ENCODE measurements around the gene UNC5B.

UNC5B gene

DNA sequence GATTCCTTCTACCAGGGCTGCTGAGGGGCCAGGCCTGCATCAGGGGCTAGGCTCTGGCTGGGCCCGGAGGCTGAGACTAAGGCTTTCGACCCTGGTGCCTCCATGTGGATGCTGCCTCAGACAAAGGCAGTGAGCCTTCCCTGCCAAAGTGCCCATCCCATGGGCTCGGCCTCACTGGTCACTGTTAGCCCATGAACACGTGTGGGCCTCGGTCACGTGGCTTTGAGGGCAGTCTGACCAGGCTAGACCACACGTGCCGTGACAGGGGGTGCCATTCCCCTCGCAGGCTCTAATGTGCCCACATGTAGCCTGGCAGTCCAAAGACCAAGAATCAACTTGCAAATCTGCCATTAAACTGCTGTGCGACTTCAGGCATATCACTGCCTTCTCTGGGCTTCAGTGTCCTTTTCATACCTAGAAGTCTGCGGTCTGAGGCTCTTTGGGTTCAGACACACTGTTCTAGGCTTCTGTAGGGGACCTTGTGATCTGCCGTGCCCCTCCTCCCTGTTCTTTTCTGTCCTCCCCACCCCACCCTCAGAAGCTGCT lies 89.1 kb downstream of the UNC5B start:
- TF ChIP-seq REST (IDR thresholded peaks at IDR 0.05; ENCODE audit: insufficient replicate concordance, low read depth): no peak
- no peak for TF ChIP-seq GABPA (IDR thresholded peaks at IDR 0.05; ENCODE audit: low read depth)
- TF ChIP-seq, protein P1, sequence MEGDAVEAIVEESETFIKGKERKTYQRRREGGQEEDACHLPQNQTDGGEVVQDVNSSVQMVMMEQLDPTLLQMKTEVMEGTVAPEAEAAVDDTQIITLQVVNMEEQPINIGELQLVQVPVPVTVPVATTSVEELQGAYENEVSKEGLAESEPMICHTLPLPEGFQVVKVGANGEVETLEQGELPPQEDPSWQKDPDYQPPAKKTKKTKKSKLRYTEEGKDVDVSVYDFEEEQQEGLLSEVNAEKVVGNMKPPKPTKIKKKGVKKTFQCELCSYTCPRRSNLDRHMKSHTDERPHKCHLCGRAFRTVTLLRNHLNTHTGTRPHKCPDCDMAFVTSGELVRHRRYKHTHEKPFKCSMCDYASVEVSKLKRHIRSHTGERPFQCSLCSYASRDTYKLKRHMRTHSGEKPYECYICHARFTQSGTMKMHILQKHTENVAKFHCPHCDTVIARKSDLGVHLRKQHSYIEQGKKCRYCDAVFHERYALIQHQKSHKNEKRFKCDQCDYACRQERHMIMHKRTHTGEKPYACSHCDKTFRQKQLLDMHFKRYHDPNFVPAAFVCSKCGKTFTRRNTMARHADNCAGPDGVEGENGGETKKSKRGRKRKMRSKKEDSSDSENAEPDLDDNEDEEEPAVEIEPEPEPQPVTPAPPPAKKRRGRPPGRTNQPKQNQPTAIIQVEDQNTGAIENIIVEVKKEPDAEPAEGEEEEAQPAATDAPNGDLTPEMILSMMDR (IDR thresholded peaks at IDR 0.05; ENCODE audit: insufficient read depth, low read length): no peak
- TF ChIP-seq POLR2AphosphoS5 (IDR thresholded peaks at IDR 0.05; ENCODE audit: low read depth): no peak
- TF ChIP-seq SPI1 (IDR thresholded peaks at IDR 0.05; ENCODE audit: borderline replicate concordance, low read depth): no peak
- Histone ChIP-seq H3K4me3 (replicated peaks; ENCODE audit: insufficient read depth, low read length) (no peak overlapping the region), H3K27ac (replicated peaks) (no peak overlapping the region), H3K27me3 (ENCODE audit: insufficient read depth, poor library complexity, severe bottlenecking) (no peaks in the 10 kb centered on the region)
- DNase-seq (ENCODE audit: low read depth in 1 of 2, low spot score in 1 of 2): no peak

GRCh38 chr10:71302451-71302850 lies 90.1 kb downstream of the UNC5B start:
- Histone ChIP-seq H3K27me3 (ENCODE audit: insufficient read depth, poor library complexity, severe bottlenecking) (no peaks in the 10 kb centered on the region), H3K27ac (replicated peaks) (no peak overlapping the region), H3K4me3 (replicated peaks; ENCODE audit: insufficient read depth, low read length) (no peak overlapping the region)
- no peak for TF ChIP-seq REST (IDR thresholded peaks at IDR 0.05; ENCODE audit: insufficient replicate concordance, low read depth)
- no peak for TF ChIP-seq GABPA (IDR thresholded peaks at IDR 0.05; ENCODE audit: low read depth)
- TF ChIP-seq, protein P1 (IDR thresholded peaks at IDR 0.05; ENCODE audit: insufficient read depth, low read length): no peak
- no peak for TF ChIP-seq SPI1 (IDR thresholded peaks at IDR 0.05; ENCODE audit: borderline replicate concordance, low read depth)
- no peak for TF ChIP-seq POLR2AphosphoS5 (IDR thresholded peaks at IDR 0.05; ENCODE audit: low read depth)
- DNase-seq (ENCODE audit: low read depth in 1 of 2, low spot score in 1 of 2): no peak

DNA sequence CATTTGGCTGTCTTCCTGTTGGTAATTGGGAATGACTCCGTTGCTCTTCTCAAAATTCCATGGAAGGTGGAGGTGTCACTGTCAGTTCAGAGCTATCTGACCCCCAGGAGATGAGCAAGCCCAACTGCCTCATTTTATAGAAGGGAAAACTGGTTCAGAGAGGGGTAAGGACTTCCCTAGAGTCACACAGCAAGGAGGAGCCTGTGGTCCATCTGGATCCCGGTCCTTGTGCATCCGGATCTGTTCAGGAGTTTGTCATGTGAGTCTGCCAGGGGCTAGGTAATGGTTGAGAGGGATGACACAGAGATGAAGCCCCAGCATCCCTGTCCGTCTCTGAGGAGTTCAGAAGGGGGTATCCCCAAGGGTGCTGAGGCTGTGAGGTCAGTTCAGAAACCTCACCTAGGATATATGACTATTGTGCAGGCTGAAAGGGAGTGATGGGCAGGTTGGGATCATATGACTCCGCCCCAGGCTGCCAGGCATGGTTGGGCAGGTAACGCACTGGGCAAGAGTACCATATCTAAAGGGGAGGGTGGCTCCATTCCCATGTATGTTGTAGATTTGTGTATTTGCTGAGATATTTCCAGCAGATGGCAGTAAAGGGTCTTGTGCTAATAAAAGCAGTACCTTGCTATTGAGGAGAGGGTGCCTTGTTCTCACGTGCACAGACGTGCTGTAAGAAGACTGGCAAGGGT lies 90.7 kb downstream of the UNC5B start:
- DNase-seq (ENCODE audit: low read depth in 1 of 2, low spot score in 1 of 2): peak in 1 of 2 experiments; percentile 53
- TF ChIP-seq SPI1 (IDR thresholded peaks at IDR 0.05; ENCODE audit: borderline replicate concordance, low read depth): no peak
- no peak for TF ChIP-seq REST (IDR thresholded peaks at IDR 0.05; ENCODE audit: insufficient replicate concordance, low read depth)
- TF ChIP-seq POLR2AphosphoS5 (IDR thresholded peaks at IDR 0.05; ENCODE audit: low read depth): no peak
- no peak for TF ChIP-seq GABPA (IDR thresholded peaks at IDR 0.05; ENCODE audit: low read depth)
- TF ChIP-seq, protein P1 (IDR thresholded peaks at IDR 0.05; ENCODE audit: insufficient read depth, low read length): peak; percentile 45
- H3K27me3 ChIP-seq (ENCODE audit: insufficient read depth, poor library complexity, severe bottlenecking): no peaks in the 10 kb centered on the region

More for the DNA sequence above, 90.7 kb downstream of the UNC5B start:
- no peak overlapping the region for H3K4me3 ChIP-seq (replicated peaks; ENCODE audit: insufficient read depth, low read length)
- no peak overlapping the region for H3K27ac ChIP-seq (replicated peaks)
